GM19240 (cell line): Measurements from ENCODE around the gene STK39.

Source experiments
- DNase-seq: peaks from one replicate; pipeline ENCODE4 v3.0.0; 2011; ENCODE audit warnings: low spot score; ENCODE audit not compliant: insufficient read length

STK39 gene

GRCh38 chr2:168210216-168210894, 37.0 kb downstream of the STK39 start:
- no peak for DNase-seq

DNA sequence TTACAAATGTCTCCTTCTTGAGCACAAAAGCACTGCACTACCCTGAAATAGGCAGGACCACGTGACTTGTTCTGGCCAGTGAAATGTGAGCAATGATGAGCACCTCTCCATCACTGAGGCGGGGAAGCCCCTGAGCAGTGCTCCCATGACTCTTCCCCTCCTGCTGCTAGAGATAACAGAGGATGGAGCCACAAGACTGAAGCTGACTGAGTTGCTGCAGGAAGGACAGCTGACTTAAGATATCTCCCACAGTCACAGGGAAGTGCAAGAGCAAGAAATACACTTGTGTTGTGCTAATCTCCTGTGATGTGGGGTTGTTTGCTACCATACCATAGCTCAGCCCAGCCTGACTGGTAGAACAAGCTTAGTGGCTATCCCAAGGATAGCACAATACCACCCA, 38.7 kb downstream of the STK39 start:
- DNase-seq, result no peak

DNA sequence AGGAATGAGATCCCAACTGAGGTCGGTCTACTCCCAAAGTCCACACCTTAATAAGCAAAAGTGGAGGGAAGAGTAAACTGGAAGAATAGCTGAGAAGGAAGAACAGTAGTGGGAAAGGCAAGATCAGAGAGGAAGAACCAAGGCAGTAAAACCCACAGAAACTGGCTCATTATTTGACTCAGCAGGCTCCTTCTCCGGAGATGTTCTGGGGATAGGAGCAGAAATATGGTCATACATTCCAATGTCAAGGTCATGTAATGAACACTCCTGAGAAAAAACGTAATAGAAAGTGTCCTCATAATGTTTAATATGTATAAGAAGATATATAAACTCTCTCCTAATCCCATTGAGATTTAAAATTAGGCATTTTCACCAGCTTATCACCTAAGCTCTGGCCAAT, 39.5 kb downstream of the STK39 start:
- DNase-seq, result no peak

DNA sequence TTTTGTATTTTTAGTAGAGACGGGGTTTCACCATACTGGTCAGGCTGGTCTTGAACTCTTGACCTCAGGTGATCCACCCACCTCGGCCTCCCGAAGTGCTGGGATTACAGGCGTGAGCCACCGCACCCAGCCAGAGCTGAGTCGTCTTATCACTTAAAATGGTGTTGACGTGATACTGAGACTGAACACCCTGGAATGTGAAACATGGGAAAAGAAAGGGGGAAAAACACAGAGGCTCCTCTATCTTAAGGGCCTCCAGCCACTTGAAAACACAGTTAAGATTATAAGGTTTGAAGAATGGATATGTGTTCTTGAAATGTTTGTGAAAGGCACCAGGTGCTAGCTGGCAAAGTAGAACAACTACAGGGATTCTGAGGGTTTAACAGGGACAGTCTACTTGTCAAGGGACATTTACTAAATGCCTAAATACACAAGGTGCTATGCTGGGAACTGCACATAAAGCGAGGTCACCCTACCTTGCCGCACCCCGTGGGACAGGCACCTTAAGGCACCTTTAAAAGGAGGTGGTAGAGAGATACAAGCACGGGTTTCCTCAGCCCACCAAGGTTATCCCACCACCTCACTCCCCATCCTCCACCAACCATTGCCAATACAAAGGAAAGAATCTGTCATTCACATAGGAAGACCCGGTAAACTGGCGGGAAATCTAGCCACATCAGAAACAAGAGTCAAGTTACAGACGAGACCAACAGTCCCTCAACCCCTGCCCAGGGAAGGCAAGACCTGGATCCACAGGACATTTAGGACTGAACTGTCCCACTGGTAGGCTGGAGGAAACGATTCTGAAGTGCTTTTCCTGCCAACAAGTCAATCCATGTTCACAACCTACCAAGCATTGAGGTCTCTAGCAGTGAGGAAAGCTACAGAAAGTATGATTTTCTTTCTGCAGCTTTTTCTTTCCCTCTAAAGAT, 43.4 kb downstream of the STK39 start:
- no peak for DNase-seq

GRCh38 chr2:168201584-168202116, 45.7 kb downstream of the STK39 start:
- no peak for DNase-seq

DNA sequence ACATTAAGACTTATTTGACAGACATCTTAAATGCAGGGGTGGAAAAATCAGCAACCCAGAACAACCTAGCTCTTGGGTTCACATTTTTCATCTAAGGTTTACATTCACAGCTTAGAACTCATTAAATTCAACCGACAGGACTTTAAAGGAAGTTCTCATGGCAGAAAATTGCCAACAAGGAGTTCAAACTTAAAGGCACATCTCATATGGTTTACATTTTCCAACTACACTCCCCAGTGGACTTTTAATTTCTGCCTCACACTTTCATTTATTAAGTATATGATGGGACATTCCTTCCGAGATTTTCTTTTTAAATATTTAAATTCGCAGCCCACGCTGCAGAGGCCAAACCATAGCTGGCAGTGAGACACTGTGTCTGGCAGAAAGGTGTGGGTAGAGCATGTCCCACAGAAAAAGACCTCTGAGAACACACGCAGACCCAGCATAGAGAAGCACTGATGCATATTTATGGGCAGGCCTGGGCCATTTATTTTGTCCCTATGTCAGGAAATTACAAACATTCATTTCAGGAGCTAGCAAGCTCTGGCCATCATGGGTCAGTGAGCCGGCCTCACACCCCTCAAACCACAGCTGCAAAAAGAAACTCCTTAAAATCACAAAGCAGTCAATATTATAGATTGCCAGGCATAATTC, 46.3 kb downstream of the STK39 start:
- no peak for DNase-seq

DNA sequence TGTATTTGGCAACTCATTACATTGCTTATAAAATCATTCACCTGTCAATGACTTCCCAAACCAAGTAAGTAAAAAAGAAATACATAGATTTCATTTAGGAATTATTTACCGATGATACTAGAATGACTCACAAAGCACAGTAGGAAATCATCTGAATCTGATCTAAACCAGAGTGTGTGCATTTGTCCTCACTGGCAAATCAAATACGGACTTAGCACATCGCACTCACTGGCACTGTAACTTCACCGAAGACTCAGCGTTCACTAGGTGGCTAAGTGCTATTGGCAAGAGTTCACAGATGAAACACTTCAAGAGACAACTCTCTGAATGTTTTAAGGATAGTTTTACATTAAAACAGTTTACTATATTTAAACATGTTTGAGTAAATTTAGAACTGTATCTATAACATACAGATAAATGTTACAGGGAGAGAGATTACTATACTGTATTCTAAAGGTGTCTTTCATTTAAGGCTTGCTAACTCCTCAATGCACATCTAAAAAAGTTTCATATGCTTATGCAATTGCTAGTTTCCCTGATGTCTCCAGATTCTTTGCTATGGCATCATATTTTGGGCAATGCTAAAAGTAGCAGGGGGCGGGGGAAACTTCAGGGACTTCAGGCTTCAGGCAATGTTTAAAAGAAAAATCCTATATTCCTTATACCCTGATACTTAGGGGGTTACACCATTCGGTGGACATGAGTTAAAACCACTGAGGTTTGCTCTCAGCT, 48.8 kb downstream of the STK39 start:
- no peak for DNase-seq

DNA sequence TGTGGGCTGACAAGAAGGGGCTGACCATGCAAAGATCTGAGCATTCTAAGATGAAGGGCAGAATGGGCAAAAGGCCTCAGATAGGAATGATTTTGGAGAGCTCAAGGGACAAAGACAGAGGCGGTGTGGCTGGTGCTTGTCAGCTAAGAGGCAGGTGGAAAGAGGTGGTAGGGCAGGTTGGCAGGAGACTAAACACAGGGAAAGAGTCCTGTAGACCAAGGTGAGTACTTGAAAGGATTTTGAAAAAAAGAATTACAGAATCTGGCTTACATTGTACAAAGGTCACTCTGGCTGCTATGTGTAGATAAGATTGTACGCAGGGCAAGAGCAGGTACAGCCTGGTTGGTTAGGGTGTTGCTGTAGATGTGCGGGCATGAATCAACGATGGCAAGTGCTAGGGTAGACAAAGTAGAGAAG, 50.6 kb downstream of the STK39 start:
- no peak for DNase-seq

DNA sequence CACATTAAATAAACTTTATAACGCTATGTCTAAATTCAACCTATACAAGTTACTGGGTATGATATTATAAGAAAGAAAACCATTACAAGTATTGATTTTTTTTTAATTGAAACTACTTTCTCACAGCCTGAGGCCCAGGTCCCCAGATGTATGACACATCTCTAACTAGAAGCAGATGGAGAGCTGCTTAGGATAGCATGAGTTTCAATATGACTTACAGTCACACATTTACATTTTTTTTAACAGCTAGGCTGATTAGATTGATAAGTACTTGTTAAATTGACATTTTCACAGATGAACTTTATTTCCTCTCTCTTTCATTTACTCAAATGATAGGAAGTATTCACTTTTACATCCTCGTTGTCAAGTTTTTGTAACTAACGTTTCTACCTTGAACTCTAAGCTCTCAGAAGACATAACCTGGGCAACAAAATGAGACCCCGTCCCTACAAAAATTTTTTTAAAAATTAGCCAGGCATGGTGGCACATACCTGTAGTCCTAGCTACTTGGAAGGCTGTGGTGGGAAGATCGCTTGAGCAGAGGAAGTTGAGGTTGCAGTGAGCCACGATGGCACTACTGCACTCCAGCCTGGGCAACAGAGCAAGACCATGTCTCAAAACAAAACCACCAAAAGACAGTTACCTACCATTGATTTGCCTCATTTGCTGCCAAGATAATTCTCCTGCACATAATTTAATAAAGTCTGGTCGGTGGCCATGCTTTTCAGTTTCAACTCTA, 52.4 kb downstream of the STK39 start:
- DNase-seq, result peak; percentile 40

DNA sequence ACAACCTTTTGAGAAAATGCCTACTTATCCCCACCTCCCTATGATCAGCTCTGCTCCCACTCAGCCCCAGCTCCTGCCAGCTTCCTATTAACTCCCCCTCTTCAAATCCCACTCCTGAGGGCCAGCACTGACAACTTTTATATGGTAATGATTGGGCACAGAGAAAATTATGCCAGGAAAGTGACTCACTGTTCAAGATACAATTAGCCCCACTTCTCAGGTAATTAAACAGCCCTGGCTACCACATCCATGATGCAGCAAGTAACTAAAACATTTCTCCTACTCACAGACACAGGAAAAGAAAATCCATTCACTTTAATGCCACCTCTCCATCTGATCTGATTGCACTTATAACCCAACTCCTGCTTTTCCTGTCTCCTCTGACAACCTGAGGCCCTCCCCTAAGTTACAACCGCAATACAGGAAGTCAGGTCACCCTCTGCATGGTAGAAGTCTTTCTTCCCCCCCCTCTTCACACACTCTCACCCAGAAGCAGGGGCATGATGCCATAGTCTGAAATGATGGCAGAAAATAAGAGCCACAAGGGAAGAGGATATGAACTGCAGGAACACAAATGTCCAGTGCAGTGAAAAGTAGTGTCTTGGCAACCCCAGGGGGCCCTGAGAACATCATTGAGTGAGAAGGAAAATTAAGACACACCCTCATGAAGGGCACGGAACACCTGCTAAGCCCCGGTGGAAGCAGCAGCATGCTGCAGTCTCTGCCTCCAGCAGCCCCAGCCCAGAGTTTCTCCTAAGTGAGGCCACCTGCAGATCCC, 54.4 kb downstream of the STK39 start:
- no peak for DNase-seq

- no peak for DNase-seq
Observed at GRCh38 chr2:168191955-168192785, 55.2 kb downstream of the STK39 start.

- DNase-seq, result no peak
Observed at GRCh38 chr2:168190590-168191336, 56.6 kb downstream of the STK39 start.

DNA sequence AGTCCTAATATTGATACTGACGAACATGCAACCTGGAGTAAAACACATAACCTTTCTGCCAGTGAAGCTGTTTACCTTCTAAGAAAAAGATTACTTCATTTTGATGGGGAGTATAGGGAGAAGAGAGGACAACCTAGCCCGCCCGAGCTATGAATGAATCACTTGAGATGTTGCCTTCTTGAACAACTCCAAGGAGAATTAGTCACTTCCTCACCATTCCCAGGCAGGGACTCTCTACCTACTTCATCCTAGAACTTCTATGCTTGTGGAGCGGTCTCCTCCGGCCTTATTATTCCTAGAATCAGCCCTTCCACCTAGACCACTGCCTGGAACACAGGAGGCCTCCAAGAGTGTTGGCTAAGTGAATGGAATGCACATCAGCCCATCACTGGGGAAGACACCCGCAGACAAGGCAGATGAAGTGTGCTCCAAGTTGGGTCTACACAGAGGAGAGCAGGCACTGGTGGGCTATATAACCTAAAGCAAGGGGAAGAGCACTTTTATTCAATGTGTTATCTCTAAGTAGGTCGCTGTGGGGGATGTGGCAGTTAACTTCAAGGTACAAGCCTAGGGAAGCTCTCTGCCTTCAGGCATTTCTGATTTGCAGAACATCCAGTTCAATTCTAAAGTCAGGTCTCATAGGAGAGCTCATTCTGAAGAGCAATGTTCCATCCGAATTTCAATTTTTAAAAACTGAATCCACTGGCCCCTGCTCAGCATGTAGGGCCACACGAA, 57.4 kb downstream of the STK39 start:
- no peak for DNase-seq

- DNase-seq, result no peak
Observed at GRCh38 chr2:168188002-168188401, 59.4 kb downstream of the STK39 start.

DNA sequence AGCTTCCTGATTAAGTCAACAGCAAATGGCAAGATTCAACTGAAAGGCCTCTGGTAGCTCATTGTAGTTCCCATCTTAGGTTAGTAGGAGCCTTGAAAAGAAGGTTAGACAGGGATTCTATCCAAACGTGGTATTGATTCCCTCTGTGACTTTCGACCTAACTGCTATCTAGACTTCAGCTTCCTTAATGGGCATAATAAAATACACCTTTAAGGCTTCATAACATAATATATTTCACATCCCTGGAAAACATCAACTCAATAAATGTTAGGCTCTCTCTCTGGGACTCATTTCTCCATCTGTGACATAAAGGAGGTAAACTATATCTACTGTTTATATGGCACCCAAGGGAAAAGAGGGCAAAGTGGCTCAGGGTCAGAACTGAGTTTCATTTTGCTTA, 60.9 kb downstream of the STK39 start:
- DNase-seq, result no peak

- no peak for DNase-seq
Observed at GRCh38 chr2:168185583-168186274, 61.7 kb downstream of the STK39 start.
